SU-DHL-6 (cell line): Measurements from ENCODE around the gene ZNF12.

Source experiments
- EZH2phosphoT487 ChIP-seq: fragments of 200-600 bp; sonication (generic), shearing (Covaris generic); conservative IDR thresholded peaks from 2 replicates; pipeline ENCODE4 v1.6.1; 2018; ENCODE audit warnings: mild to moderate bottlenecking, antibody characterized with exemption, low read length, moderate library complexity, mixed read lengths
- TF ChIP-seq, protein P1 (sequence below): fragments of 200-600 bp; sonication (generic); IDR thresholded peaks from one replicate; pipeline ENCODE4 v1.5.1; 2017; ENCODE audit warnings: antibody characterized with exemption, mild to moderate bottlenecking, low read length, moderate library complexity; ENCODE audit not compliant: insufficient read depth, poor library complexity, severe bottlenecking

DNA sequence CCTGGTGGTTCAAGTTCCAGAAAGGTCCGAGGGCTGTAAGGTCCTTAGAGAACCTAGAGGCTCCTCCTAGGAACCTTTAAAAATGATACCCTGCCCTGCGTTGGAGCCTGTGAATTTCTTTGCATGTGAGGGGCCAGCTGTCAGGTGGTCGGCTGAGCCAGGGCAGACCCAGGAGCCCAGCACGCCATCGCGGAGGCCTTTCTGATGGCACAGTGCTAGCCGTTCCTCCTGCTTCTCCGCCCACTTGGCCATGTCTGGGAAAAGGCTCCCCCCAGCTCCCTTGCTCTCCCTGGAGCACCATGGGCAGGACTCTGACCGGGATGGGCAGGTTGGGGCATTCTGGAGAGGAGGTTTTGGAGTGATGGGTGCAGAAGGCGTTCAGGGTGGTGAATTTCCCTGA is 62.0 kb downstream of the ZNF12 start:
- TF ChIP-seq, protein P1, sequence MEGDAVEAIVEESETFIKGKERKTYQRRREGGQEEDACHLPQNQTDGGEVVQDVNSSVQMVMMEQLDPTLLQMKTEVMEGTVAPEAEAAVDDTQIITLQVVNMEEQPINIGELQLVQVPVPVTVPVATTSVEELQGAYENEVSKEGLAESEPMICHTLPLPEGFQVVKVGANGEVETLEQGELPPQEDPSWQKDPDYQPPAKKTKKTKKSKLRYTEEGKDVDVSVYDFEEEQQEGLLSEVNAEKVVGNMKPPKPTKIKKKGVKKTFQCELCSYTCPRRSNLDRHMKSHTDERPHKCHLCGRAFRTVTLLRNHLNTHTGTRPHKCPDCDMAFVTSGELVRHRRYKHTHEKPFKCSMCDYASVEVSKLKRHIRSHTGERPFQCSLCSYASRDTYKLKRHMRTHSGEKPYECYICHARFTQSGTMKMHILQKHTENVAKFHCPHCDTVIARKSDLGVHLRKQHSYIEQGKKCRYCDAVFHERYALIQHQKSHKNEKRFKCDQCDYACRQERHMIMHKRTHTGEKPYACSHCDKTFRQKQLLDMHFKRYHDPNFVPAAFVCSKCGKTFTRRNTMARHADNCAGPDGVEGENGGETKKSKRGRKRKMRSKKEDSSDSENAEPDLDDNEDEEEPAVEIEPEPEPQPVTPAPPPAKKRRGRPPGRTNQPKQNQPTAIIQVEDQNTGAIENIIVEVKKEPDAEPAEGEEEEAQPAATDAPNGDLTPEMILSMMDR = no peak
- TF ChIP-seq EZH2phosphoT487 = no peak
